Measurements from ENCODE around the gene MED15. TPM values are rescaled to one million over a fixed set of nuclear protein-coding genes. Genes with fewer than 3 reads are reported as not detected.

Gene MED15
- total and polyA plus RNA-seq, 10 of the 15 experiments (the other 5 are each of a cell fraction or from before 2014, with no cell fraction given): 1.4 to 75.2 (median 26.9) TPM

DNA sequence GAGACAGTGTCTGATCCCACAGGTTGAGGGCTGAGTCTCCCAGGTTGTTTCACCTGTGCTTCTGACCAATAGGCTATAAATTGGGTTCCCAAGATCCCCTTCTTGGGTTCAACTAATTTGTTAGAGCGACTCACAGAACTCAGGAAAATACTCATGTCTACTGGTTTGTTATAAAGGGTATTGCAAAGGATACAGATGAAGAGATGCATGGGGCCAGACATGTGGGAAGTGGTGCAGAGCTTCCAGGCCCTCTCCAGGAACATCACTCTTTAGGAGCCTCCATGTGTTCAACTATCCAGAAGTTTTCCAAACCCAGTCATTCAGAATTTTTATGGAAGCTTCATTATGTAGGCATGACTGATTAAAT, 16.5 kb upstream of the MED15 start:
- Histone ChIP-seq H3K9me3 (replicated peaks; ENCODE audit: control insufficient read depth, insufficient read depth, low read length) (no peaks in the 10 kb centered on the region), H3K4me2 (ENCODE audit: control insufficient read depth, insufficient read depth) (no peak overlapping the region), H4K20me1 (ENCODE audit: control insufficient read depth, insufficient read depth) (no peaks in the 10 kb centered on the region; the same call in 1 of the 2 replicates), H3K9ac (ENCODE audit: control insufficient read depth, insufficient read depth, low read length) (no peak overlapping the region), H3K79me2 (ENCODE audit: control insufficient read depth, insufficient read depth, low read length) (peaks cover 15% of the 10 kb centered on the region), H3K27ac (ENCODE audit: control insufficient read depth, insufficient read depth) (no peak overlapping the region), H2AFZ (ENCODE audit: control insufficient read depth, low read depth, low read length) (no peak overlapping the region), H3K4me1 (ENCODE audit: control insufficient read depth, insufficient read depth, low read length) (peaks cover 6% of the 10 kb centered on the region; the same call in 1 of the 2 replicates), H3K27me3 (replicated peaks in 1 of 2; ENCODE audit: control insufficient read depth in 2 of 2, insufficient read depth in 2 of 2, low read length in 1 of 2) (no peaks in the 10 kb centered on the region), H3K4me3 (no peak overlapping the region), H3K36me3 (ENCODE audit: control insufficient read depth in 2 of 2, insufficient read depth in 2 of 2, low read length in 1 of 2) (no peaks in the 10 kb centered on the region)
- no TSS peak for BruUV-seq (replicated peaks)
- ChIA-PET CTCF (interaction anchor here (0.7 to 1.2 kb wide), 2 partner anchors 36 to 73 kb away, joined by 3 read pairs; no protein-coding TSS in a partner anchor), POLR2A (interaction anchor here (0.5 kb wide), 1 partner anchor 963 kb away, joined by 3 read pairs; no protein-coding TSS in a partner anchor), SMC1A (ENCODE audit: uncharacterized antibody, unreplicated experiment) (interaction anchor here (1.2 kb wide), 1 partner anchor 9 kb away, joined by 3 read pairs; no protein-coding TSS in a partner anchor), RAD21 (ENCODE audit: unreplicated experiment) (no interaction called here)
- no peak for TF ChIP-seq BMI1 (IDR thresholded peaks at IDR 0.05; ENCODE audit: borderline replicate concordance)
- TF ChIP-seq, protein P1, sequence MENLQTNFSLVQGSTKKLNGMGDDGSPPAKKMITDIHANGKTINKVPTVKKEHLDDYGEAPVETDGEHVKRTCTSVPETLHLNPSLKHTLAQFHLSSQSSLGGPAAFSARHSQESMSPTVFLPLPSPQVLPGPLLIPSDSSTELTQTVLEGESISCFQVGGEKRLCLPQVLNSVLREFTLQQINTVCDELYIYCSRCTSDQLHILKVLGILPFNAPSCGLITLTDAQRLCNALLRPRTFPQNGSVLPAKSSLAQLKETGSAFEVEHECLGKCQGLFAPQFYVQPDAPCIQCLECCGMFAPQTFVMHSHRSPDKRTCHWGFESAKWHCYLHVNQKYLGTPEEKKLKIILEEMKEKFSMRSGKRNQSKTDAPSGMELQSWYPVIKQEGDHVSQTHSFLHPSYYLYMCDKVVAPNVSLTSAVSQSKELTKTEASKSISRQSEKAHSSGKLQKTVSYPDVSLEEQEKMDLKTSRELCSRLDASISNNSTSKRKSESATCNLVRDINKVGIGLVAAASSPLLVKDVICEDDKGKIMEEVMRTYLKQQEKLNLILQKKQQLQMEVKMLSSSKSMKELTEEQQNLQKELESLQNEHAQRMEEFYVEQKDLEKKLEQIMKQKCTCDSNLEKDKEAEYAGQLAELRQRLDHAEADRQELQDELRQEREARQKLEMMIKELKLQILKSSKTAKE (IDR thresholded peaks at IDR 0.05; ENCODE audit: low read depth, poor library complexity, severe bottlenecking): no peak
- TF ChIP-seq SIX5 (IDR thresholded peaks at IDR 0.05; ENCODE audit: low read depth, low read length, severe bottlenecking): no peak
- TF ChIP-seq, protein P2, sequence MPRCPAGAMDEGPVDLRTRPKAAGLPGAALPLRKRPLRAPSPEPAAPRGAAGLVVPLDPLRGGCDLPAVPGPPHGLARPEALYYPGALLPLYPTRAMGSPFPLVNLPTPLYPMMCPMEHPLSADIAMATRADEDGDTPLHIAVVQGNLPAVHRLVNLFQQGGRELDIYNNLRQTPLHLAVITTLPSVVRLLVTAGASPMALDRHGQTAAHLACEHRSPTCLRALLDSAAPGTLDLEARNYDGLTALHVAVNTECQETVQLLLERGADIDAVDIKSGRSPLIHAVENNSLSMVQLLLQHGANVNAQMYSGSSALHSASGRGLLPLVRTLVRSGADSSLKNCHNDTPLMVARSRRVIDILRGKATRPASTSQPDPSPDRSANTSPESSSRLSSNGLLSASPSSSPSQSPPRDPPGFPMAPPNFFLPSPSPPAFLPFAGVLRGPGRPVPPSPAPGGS (IDR thresholded peaks at IDR 0.05; ENCODE audit: borderline replicate concordance, insufficient read depth, low read depth, low read length, poor library complexity, severe bottlenecking): no peak
- no peak for TF ChIP-seq RFX5 (IDR thresholded peaks at IDR 0.05; ENCODE audit: low read depth, low read length)
- TF ChIP-seq, protein P3, sequence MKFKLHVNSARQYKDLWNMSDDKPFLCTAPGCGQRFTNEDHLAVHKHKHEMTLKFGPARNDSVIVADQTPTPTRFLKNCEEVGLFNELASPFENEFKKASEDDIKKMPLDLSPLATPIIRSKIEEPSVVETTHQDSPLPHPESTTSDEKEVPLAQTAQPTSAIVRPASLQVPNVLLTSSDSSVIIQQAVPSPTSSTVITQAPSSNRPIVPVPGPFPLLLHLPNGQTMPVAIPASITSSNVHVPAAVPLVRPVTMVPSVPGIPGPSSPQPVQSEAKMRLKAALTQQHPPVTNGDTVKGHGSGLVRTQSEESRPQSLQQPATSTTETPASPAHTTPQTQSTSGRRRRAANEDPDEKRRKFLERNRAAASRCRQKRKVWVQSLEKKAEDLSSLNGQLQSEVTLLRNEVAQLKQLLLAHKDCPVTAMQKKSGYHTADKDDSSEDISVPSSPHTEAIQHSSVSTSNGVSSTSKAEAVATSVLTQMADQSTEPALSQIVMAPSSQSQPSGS (IDR thresholded peaks at IDR 0.05; ENCODE audit: low read length): no peak
- TF ChIP-seq STAT1 (conservative IDR thresholded peaks at IDR 0.05): no peak
- TF ChIP-seq ZNF217 (IDR thresholded peaks at IDR 0.05): no peak
- no peak for TF ChIP-seq ZNF384 (IDR thresholded peaks at IDR 0.05; ENCODE audit: borderline replicate concordance, low read depth, low read length)
- no peak for TF ChIP-seq JUND (IDR thresholded peaks at IDR 0.05; ENCODE audit: low read depth, low read length)
- no peak for TF ChIP-seq ETV6 (conservative IDR thresholded peaks at IDR 0.05 in 1 of 2, IDR thresholded peaks at IDR 0.05 in 1 of 2; ENCODE audit: borderline replicate concordance in 1 of 2, low read depth in 1 of 2)
- TF ChIP-seq, protein P4, sequence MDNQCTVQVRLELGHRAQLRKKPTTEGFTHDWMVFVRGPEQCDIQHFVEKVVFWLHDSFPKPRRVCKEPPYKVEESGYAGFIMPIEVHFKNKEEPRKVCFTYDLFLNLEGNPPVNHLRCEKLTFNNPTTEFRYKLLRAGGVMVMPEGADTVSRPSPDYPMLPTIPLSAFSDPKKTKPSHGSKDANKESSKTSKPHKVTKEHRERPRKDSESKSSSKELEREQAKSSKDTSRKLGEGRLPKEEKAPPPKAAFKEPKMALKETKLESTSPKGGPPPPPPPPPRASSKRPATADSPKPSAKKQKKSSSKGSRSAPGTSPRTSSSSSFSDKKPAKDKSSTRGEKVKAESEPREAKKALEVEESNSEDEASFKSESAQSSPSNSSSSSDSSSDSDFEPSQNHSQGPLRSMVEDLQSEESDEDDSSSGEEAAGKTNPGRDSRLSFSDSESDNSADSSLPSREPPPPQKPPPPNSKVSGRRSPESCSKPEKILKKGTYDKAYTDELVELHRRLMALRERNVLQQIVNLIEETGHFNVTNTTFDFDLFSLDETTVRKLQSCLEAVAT (IDR thresholded peaks at IDR 0.05): no peak
- no peak for TF ChIP-seq RCOR1 (conservative IDR thresholded peaks at IDR 0.05; ENCODE audit: low read depth, low read length)
- no peak for TF ChIP-seq FOXK2 (IDR thresholded peaks at IDR 0.05)
- TF ChIP-seq BACH1 (IDR thresholded peaks at IDR 0.05; ENCODE audit: borderline replicate concordance): no peak
- no peak for ATAC-seq
- intact Hi-C loops (cut with micrococcal nuclease; ENCODE audit: unreplicated experiment) (no loop called here), in situ Hi-C loops (cut with MboI) (loop anchor here (5.0 kb wide), 1 partner anchor 69 kb away; no protein-coding TSS in a partner anchor)
- WGBS (ENCODE audit: insufficient coverage, insufficient replicate concordance, low lambda C conversion rate, missing lambda C conversion rate): 100% methylated on average over 1 of the region's 1 CpG
- no peak for FAIRE-seq
- DNase-seq (ENCODE audit: low read depth, low spot score): no peak

Data from GM12878 (cell line).